Mesenchymal stem cell (in vitro differentiated cells and primary cell): ENCODE data around the gene KHNYN.
"Not testable (repeated sequence)": the region's sequence is repeated elsewhere in the genome, so short reads cannot be mapped to it uniquely, and the experiment has no call there.

Experiments used
- DNase-seq: peaks from one replicate; pipeline ENCODE4 v3.0.0-alpha.2; 2013
- H2AFZ ChIP-seq: one replicate; pipeline ENCODE4 v1.6.1; 2013; ENCODE audit warnings: low read depth, mild to moderate bottlenecking, control low read depth, inconsistent platforms, low read length, moderate library complexity
- H2AK5ac ChIP-seq: 2 replicates; pipeline ENCODE4 v1.6.1; 2013; ENCODE audit warnings: low read length, moderate library complexity, mild to moderate bottlenecking, inconsistent platforms; ENCODE audit not compliant: severe bottlenecking
- H2BK120ac ChIP-seq: one replicate; pipeline ENCODE4 v1.6.1; 2013; ENCODE audit warnings: low read depth, mild to moderate bottlenecking, inconsistent platforms, low read length, moderate library complexity
- H2BK12ac ChIP-seq, 2 experiments: one replicate each; pipeline ENCODE4 v1.6.1; 2013; ENCODE audit warnings: inconsistent platforms in 2 of 2, low read length in 2 of 2, mild to moderate bottlenecking in 2 of 2, moderate library complexity in 2 of 2, control low read depth in 1 of 2
- H2BK15ac ChIP-seq: one replicate; pipeline ENCODE4 v1.6.1; 2013; ENCODE audit warnings: mild to moderate bottlenecking, low read depth, inconsistent platforms; ENCODE audit not compliant: poor library complexity, severe bottlenecking
- H2BK5ac ChIP-seq: 2 replicates; pipeline ENCODE4 v1.6.1; 2013; ENCODE audit warnings: low read depth, mild to moderate bottlenecking, low read length, control low read depth, inconsistent platforms; ENCODE audit not compliant: poor library complexity, severe bottlenecking
- H3K14ac ChIP-seq, 2 experiments: one replicate each; pipeline ENCODE4 v1.6.1; 2013; ENCODE audit warnings: inconsistent platforms in 2 of 2, low read length in 2 of 2, control low read depth in 1 of 2, mild to moderate bottlenecking in 1 of 2, moderate library complexity in 1 of 2
- H3K18ac ChIP-seq, 2 experiments: one replicate each; pipeline ENCODE4 v1.6.1; 2013; ENCODE audit warnings: inconsistent platforms in 2 of 2, low read length in 2 of 2, control low read depth in 1 of 2, low read depth in 1 of 2, mild to moderate bottlenecking in 1 of 2
- H3K23ac ChIP-seq, 2 experiments: one replicate each; pipeline ENCODE4 v1.6.1; 2013; ENCODE audit warnings: inconsistent platforms in 2 of 2, low read length in 2 of 2, mild to moderate bottlenecking in 2 of 2, moderate library complexity in 2 of 2, control low read depth in 1 of 2
- H3K27ac ChIP-seq: 2 replicates; pipeline ENCODE4 v1.5.1; 2013; ENCODE audit warnings: mild to moderate bottlenecking, moderate library complexity, low read length, control low read depth, inconsistent platforms; ENCODE audit not compliant: poor library complexity, severe bottlenecking
- H3K27me3 ChIP-seq, 2 experiments: 2 replicates each; pipeline versions ENCODE4 v1.6.1 to v1.7.0; 2013; ENCODE audit warnings: low read length in 2 of 2, mild to moderate bottlenecking in 2 of 2, moderate library complexity in 2 of 2, control low read depth in 1 of 2, inconsistent platforms in 1 of 2; ENCODE audit not compliant: control insufficient read depth in 1 of 2, insufficient read depth in 1 of 2
- H3K36me3 ChIP-seq, 2 experiments: 2 replicates each; pipeline versions ENCODE4 v1.6.1 to v1.7.0; 2013; ENCODE audit warnings: low read length in 2 of 2, control low read depth in 1 of 2, inconsistent platforms in 1 of 2, low read depth in 1 of 2, mild to moderate bottlenecking in 1 of 2; ENCODE audit not compliant: insufficient read depth in 2 of 2, control insufficient read depth in 1 of 2
- H3K4ac ChIP-seq, 2 experiments: one replicate each; pipeline ENCODE4 v1.6.1; 2013; ENCODE audit warnings: inconsistent platforms in 2 of 2, low read length in 2 of 2, mild to moderate bottlenecking in 2 of 2, moderate library complexity in 2 of 2, control low read depth in 1 of 2, low read depth in 1 of 2
- H3K4me1 ChIP-seq: 2 replicates; pipeline ENCODE4 v1.6.1; 2013; ENCODE audit warnings: low read depth, low read length, control low read depth; ENCODE audit not compliant: control insufficient read depth, insufficient read depth
- H3K4me2 ChIP-seq: 2 replicates; pipeline ENCODE4 v1.6.1; 2013; ENCODE audit warnings: low read length, mild to moderate bottlenecking, inconsistent platforms; ENCODE audit not compliant: poor library complexity, severe bottlenecking
- H3K4me3 ChIP-seq, 2 experiments: 2 replicates each; pipeline versions ENCODE4 v1.5.1 to v1.7.0; 2013; ENCODE audit warnings: low read length in 2 of 2, mild to moderate bottlenecking in 2 of 2, control low read depth in 1 of 2, low read depth in 1 of 2; ENCODE audit not compliant: insufficient read depth in 1 of 2
- H3K79me1 ChIP-seq: replicated peaks from 2 replicates; pipeline ENCODE4 v1.6.1; 2013; ENCODE audit warnings: mild to moderate bottlenecking, control low read depth, low read length, inconsistent platforms; ENCODE audit not compliant: poor library complexity, severe bottlenecking
- H3K9ac ChIP-seq: 2 replicates; pipeline ENCODE4 v1.7.0; 2013; ENCODE audit warnings: mild to moderate bottlenecking, low read length, moderate library complexity
- H3K9me3 ChIP-seq: 2 replicates; pipeline ENCODE4 v1.7.0; 2013; ENCODE audit warnings: mild to moderate bottlenecking, low read length; ENCODE audit not compliant: control insufficient read depth
- H4K8ac ChIP-seq: one replicate; pipeline ENCODE4 v1.6.1; 2013; ENCODE audit warnings: inconsistent platforms, mild to moderate bottlenecking, low read length, moderate library complexity
- H4K91ac ChIP-seq: one replicate; pipeline ENCODE4 v1.6.1; 2013; ENCODE audit warnings: mild to moderate bottlenecking, low read length, inconsistent platforms
- WGBS: methylation state at CpG from one replicate; pipeline ENCODE4 v1.1.7; 2013; ENCODE audit warnings: mixed read lengths; 5-methylcytosine and 5-hydroxymethylcytosine counted together

The KHNYN gene

GRCh38 chr14:24470450-24470849 is 40.7 kb downstream of the KHNYN start:
- H3K79me1 ChIP-seq, H2BK5ac ChIP-seq, H3K4me1 ChIP-seq, H3K14ac ChIP-seq, H3K27ac ChIP-seq, H4K8ac ChIP-seq, DNase-seq, H2BK12ac ChIP-seq, H3K9me3 ChIP-seq, H3K23ac ChIP-seq, H3K27me3 ChIP-seq, H2AFZ ChIP-seq, H4K91ac ChIP-seq, H3K9ac ChIP-seq, H3K4ac ChIP-seq, H3K18ac ChIP-seq, H2AK5ac ChIP-seq, H2BK120ac ChIP-seq, H3K4me3 ChIP-seq, H3K36me3 ChIP-seq, H3K4me2 ChIP-seq, H2BK15ac ChIP-seq: not testable (repeated sequence)
- no CpG with 5 or more reads among the region's 2 CpGs for WGBS

GRCh38 chr14:24473211-24473610 is 43.5 kb downstream of the KHNYN start:
- Histone ChIP-seq H3K4me2 (no peak overlapping the region), H3K9me3 (no peaks in the 10 kb centered on the region), H3K27me3 (no peaks in the 10 kb centered on the region), H3K36me3 (no peaks in the 10 kb centered on the region), H3K4me1 (no peaks in the 10 kb centered on the region), H3K4me3 (no peak overlapping the region), H2BK5ac (no peak overlapping the region), H4K8ac (no peak overlapping the region), H4K91ac (no peak overlapping the region), H2AK5ac (no peak overlapping the region), H3K18ac (no peak overlapping the region), H2BK12ac (no peak overlapping the region), H2AFZ (no peak overlapping the region), H3K9ac (no peak overlapping the region), H3K23ac (no peak overlapping the region), H3K79me1 (no peaks in the 10 kb centered on the region), H2BK120ac (no peak overlapping the region), H3K4ac (no peak overlapping the region), H2BK15ac (no peak overlapping the region), H3K14ac (no peak overlapping the region), H3K27ac (no peak overlapping the region)
- DNase-seq: no peak
- 66% methylated on average over 10 of the region's 12 CpGs for WGBS

GRCh38 chr14:24475261-24475660 is 45.5 kb downstream of the KHNYN start:
- no peaks in the 10 kb centered on the region for H3K79me1 ChIP-seq
- no peak overlapping the region for H2BK15ac ChIP-seq
- H3K27ac ChIP-seq: no peak overlapping the region
- no peak overlapping the region for H3K23ac ChIP-seq
- H2BK12ac ChIP-seq: no peak overlapping the region
- H2AFZ ChIP-seq: no peak overlapping the region
- no peak overlapping the region for H2BK5ac ChIP-seq
- no peak overlapping the region for H3K18ac ChIP-seq
- H3K4me1 ChIP-seq: no peaks in the 10 kb centered on the region
- WGBS: 96% methylated on average over 4 of the region's 4 CpGs
- H2AK5ac ChIP-seq: no peak overlapping the region
- H4K8ac ChIP-seq: no peak overlapping the region
- no peak for DNase-seq
- H3K4ac ChIP-seq: no peak overlapping the region
- H3K9me3 ChIP-seq: no peaks in the 10 kb centered on the region
- no peak overlapping the region for H4K91ac ChIP-seq
- H3K9ac ChIP-seq: no peak overlapping the region
- no peak overlapping the region for H3K4me2 ChIP-seq
- no peaks in the 10 kb centered on the region for H3K27me3 ChIP-seq
- no peak overlapping the region for H3K14ac ChIP-seq
- H3K4me3 ChIP-seq: no peak overlapping the region
- H3K36me3 ChIP-seq: no peaks in the 10 kb centered on the region
- no peak overlapping the region for H2BK120ac ChIP-seq

- not testable (repeated sequence) for H3K18ac ChIP-seq, H3K14ac ChIP-seq, H2AK5ac ChIP-seq, H4K91ac ChIP-seq, H2AFZ ChIP-seq, H2BK120ac ChIP-seq, DNase-seq, H4K8ac ChIP-seq, H2BK12ac ChIP-seq, H3K27me3 ChIP-seq, H3K9me3 ChIP-seq, H3K9ac ChIP-seq, H2BK15ac ChIP-seq, H3K4me3 ChIP-seq, H3K36me3 ChIP-seq, H3K23ac ChIP-seq, H3K4ac ChIP-seq, H3K4me1 ChIP-seq, H3K79me1 ChIP-seq, H2BK5ac ChIP-seq, H3K27ac ChIP-seq, H3K4me2 ChIP-seq
- WGBS: 6% methylated on average over 1 of the region's 1 CpG
These were observed 50.2 kb downstream of the KHNYN start for GRCh38 chr14:24479999-24480398.
